Activated CD4-positive, CD25-positive, alpha-beta regulatory T cell treated with anti-CD3 and anti-CD28 coated beads, Interleukin-2, amount 50 U/mL, for 16 hours (primary cell): ENCODE results near the gene OVCH2.
"Not testable (repeated sequence)": the region's sequence is repeated elsewhere in the genome, so short reads cannot be mapped to it uniquely, and the experiment has no call there.

Experiments used
- DNase-seq: peaks from one replicate; pipeline ENCODE4 v3.0.0-alpha.2; 2020; ENCODE audit warnings: low read depth, low spot score

The OVCH2 gene, protein sequence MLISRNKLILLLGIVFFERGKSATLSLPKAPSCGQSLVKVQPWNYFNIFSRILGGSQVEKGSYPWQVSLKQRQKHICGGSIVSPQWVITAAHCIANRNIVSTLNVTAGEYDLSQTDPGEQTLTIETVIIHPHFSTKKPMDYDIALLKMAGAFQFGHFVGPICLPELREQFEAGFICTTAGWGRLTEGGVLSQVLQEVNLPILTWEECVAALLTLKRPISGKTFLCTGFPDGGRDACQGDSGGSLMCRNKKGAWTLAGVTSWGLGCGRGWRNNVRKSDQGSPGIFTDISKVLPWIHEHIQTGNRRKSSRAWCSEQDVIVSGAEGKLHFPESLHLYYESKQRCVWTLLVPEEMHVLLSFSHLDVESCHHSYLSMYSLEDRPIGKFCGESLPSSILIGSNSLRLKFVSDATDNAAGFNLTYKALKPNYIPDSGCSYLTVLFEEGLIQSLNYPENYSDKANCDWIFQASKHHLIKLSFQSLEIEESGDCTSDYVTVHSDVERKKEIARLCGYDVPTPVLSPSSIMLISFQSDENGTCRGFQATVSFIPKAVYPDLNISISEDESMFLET

DNA sequence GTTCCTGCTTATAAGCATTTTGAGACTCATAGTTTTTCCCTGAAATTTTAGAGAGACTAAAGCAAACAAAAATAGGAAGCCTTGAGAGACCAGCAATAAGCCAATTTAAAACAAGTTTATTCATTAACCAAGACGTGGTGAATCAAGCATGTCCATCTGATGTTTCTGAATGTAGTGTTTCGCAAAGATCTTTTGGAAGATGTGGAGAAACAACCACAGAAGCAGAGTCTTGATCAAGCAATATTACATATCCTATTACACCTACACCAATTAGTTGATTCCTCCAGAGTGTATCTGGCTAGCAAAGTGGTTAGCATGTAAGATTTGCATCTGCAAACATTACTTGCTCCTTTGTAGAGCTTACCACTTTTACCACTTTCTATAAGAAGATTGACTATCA is at the start of gene OVCH2:
TSS of gene OVCH2 (minus strand) at position 101 of the 400 bp plus-strand sequence. CDS start at position 18, 83 bp downstream.
- no peak for DNase-seq

- no peak for DNase-seq
Observed at GRCh38 chr11:7749456-7749855, 43.2 kb upstream of the OVCH2 start.

- DNase-seq = not testable (repeated sequence)
Observed at GRCh38 chr11:7734767-7735166, 28.5 kb upstream of the OVCH2 start.

- DNase-seq = no peak
Observed at GRCh38 chr11:7714786-7715185, 8.5 kb upstream of the OVCH2 start.

GRCh38 chr11:7703740-7704139 is 2.5 kb downstream of the OVCH2 start:
- no peak for DNase-seq

GRCh38 chr11:7696424-7696823 is 9.9 kb downstream of the OVCH2 start:
- no peak for DNase-seq

DNA sequence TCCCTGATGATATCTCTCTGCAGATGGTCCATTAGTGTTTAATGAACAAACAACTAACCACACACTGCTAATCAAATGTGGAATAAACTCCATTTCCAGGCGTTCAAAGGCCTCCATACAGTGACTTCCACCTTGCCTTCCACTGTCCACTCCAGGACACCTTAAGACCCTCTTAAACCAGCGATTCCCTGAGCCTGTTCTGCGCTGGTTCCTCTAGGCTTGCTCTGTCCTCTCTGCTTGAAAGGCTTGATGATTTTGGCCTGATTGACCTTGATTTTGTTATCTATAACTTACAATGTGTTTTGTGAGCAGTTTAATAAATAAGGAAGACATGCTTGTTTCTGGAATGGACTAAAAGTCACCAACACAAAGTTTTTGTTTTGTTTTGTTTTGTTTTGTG is 12.0 kb downstream of the OVCH2 start:
- DNase-seq = no peak

DNA sequence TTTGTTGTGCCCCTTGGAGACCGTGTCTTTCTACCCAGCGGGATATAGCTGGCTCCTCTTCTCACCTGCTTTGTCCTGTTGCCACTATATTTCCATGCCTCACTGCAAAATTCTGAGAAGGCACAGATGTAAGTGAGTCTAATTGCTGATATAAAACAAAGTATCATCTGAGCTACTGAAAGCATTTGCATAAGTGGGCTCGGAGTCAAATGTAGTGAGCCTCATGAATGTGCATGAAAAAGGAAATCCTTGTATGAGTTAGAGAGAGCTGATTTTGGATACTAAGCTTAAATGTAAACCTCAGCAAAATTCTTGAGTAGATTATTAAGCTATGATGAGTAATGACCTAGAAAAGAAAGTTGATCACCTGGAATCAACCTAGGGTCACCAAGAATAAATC is 13.9 kb downstream of the OVCH2 start:
- DNase-seq = no peak

- no peak for DNase-seq
Observed at GRCh38 chr11:7691759-7692350, 14.4 kb downstream of the OVCH2 start.

GRCh38 chr11:7690648-7691047 is 15.6 kb downstream of the OVCH2 start:
- no peak for DNase-seq

- DNase-seq = no peak
Observed at GRCh38 chr11:7689239-7689638, 17.0 kb downstream of the OVCH2 start.

DNA sequence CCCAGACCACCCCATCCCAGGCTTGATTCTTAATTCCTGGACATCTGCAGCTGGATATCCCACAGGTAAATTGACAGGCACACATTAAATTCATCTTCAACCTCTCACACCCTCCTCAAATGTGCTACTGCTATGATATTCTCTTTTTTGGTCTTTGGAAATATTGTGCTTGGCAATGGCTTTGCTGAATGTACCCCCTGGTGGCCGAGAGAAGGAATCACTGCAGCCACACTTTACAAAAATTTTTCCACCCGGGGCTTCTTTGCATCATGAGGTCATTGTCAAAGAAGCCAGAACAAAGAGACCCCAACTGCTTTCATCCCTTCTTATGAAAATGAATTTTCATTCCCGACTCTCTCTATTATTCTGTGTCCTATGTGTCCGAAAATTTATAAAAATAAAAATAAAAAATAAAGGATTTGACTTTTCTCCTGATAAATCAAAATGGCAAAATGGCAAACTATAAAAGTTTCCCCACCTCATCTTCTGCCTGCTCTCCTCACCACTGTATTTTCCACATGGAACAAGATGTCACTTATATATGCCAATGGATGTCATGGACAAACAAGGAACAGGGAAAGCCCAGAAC is 17.9 kb downstream of the OVCH2 start:
- DNase-seq = no peak

- no peak for DNase-seq
Observed at GRCh38 chr11:7687386-7687785, 18.9 kb downstream of the OVCH2 start.

DNA sequence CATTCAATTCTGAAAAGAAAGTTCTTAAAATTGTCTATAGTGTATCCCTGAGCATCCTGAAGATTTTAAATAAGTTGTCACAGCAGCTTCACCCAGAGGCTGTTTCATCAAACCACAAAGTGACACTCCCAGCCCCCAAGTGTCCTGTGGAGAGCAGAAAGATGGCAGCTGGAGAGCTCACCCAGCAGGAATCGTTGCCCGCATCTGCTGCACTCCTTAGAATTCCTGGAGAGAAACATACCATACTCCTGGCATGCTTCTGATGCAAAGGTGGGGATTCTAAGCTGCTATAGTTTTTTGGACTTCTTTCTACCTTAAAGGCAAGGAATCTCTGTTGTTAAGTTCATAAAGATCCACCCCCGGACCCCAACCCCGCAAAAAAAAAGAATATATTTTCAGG is 19.5 kb downstream of the OVCH2 start:
- no peak for DNase-seq

DNA sequence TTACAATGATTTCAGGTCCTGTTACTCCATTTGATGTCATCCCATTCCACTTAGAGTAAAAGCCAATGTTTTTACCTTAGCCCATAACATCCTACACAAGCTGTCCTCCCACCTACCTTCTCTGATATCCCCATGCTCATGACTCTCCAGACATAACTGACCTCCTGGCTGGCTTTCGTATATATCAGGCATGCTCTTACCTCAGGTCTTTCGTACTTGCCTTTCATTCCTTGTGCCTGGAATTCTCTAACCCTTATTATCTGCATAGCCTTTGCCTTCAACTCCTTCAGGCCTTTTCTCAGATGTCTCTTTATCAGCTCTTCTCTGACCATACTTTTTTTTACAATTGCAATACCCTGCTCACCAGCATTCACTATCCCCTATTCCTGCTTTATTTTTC is 22.7 kb downstream of the OVCH2 start:
- no peak for DNase-seq

DNA sequence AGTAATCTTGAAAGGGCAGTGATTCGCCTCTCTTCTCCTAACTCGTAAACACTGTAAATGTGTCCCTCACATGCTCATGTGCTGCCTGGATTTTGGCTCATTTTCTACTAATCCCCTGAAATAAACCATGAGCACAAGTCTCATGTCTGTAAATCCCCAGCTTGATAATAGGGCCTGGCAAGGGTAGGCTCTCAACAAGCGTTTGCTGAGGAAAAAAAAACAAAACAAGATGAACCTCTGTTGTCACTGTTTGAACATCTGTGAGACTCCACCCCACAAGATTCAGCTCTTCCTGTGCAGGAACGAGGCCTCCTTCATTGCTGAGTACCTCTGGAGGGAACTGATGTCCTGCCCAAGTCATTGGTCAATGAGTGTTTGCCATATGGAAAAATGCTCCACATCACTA is 28.5 kb downstream of the OVCH2 start:
- DNase-seq = no peak

DNA sequence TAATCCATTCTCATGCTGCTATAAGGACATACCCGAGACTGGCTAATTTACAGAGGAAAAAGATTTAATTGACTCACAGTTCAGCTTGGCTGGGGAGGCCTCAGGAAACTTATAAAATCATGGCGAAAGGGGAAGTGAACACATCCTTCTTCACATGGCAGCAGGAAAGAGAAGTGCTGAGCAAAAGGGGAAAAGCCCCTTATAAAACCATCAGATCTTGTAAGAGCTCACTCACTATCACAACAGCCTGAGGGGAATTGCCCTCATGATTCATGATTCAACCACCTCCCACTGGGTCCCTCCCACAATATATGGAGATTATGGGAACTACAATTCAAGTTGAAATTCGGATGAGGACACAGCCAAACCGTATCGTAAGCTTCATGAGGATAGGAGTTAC is 29.2 kb downstream of the OVCH2 start:
- no peak for DNase-seq

GRCh38 chr11:7675631-7676030 is 30.6 kb downstream of the OVCH2 start:
- no peak for DNase-seq

DNA sequence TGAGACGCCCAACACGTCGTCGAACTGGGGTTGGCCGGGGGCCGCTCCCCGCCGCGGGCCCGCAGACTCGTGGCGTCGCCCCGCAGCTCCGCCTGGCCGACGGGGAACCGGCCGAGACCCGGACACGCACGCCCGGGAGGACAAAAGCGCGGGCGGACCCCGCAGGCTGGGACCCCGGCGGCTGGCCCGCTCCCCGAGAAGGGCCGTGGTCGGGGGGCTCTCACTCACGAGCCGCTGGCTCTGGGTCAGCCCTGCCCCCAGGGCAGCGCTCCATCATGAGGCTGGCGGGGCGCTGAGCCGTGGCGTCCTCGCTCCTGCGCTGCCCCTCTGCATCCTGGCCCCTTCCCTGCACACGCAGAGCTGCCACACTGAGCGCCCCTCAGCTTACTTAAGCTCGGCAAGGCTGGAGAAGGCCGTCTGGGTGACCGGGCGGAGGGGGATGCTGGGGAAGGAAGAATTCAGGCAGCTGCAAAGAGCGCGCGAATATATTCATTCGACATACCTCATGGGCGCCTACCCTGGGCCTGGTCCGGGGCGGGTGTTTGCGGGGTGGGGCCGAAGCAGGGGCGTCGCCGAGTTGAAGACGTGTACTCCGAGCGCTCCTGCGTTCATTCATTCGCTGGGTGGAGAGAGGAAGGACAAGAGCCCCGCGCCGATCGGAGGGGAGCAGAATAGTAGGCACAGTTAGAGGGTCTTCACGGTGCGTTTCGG is 32.4 kb downstream of the OVCH2 start:
- DNase-seq = no peak

- no peak for DNase-seq
Observed at GRCh38 chr11:7672960-7673723, 33.1 kb downstream of the OVCH2 start, which contains the start of gene CYB5R2. TSS of gene CYB5R2 (minus strand) at chr11:7673500. CDS start at chr11:7672825, 675 bp downstream.
